Cardiac fibroblast (primary cell): ENCODE measurements around the gene FAM47E.

Experiments
- DNase-seq, 2 donors: peaks; one replicate each; pipeline versions ENCODE4 v3.0.0 to v3.0.0-alpha.2; 2010; ENCODE audit warnings: low read depth in 2 of 2
- H3K4me3 ChIP-seq, 2 donors: replicated peaks in 1 of 2; 1 replicate in 1 of 2; 2 replicates in 1 of 2; pipeline ENCODE4 v1.5.1; 2011; ENCODE audit warnings: low read depth in 2 of 2, low read length in 2 of 2, mild to moderate bottlenecking in 2 of 2, moderate library complexity in 1 of 2
- CTCF ChIP-seq: IDR thresholded peaks from one replicate; pipeline ENCODE4 v1.5.1; 2011; ENCODE audit warnings: low read depth, mild to moderate bottlenecking, low read length, inconsistent platforms

FAM47E gene

GRCh38 chr4:76208005-76208765, 43.3 kb upstream of the FAM47E start:
- H3K4me3 ChIP-seq, result peak overlapping the region; percentile 13 to 32
- peak; percentile 92 to 94 for DNase-seq
- no peak for TF ChIP-seq CTCF

- DNase-seq, result no peak
- no peak for TF ChIP-seq CTCF
- H3K4me3 ChIP-seq, result no peak overlapping the region
These were observed 41.6 kb upstream of the FAM47E start for GRCh38 chr4:76209881-76210280.

- TF ChIP-seq CTCF, result no peak
- peak overlapping the region in 1 of 2 donors; percentile 84 for H3K4me3 ChIP-seq
- DNase-seq, result peak in 1 of 2 donors; percentile 26
These were observed 41.1 kb upstream of the FAM47E start for GRCh38 chr4:76210452-76210851.

- no peak for TF ChIP-seq CTCF
- H3K4me3 ChIP-seq, result peak overlapping the region; percentile 71 to 84
- peak in 1 of 2 donors; percentile 25 for DNase-seq
These were observed 39.5 kb upstream of the FAM47E start for GRCh38 chr4:76211769-76212708.

GRCh38 chr4:76212851-76213414, 38.6 kb upstream of the FAM47E start:
- H3K4me3 ChIP-seq, result peak overlapping the region; percentile 71 to 84
- TF ChIP-seq CTCF, result no peak
- DNase-seq, result peak; percentile 48 to 56

GRCh38 chr4:76213415-76214176, 37.9 kb upstream of the FAM47E start, which contains the start of gene SCARB2:
SCARB2 (minus strand) TSS chr4:76213824; CDS start chr4:76213543, 281 bp downstream.
- peak; percentile 81 to 92 for DNase-seq
- no peak for TF ChIP-seq CTCF
- H3K4me3 ChIP-seq, result peak within 1 kb of the TSS; percentile 71 to 84
